Panc1 (cell line): ENCODE measurements around the gene CKAP2L. TPM values are rescaled to one million over a fixed set of nuclear protein-coding genes. Genes with fewer than 3 reads are reported as not detected.

ENCODE experiments used
- ATAC-seq: fragments of 200-7000 bp; cut with Tn5 transposase; 2 replicates; pipeline ENCODE4 v1.9.1; 2020; ENCODE audit warnings: mild to moderate bottlenecking, moderate library complexity
- BruUV-seq: library from RNA; stranded (reverse); fragments of 400-500 nt; replicated peaks from 2 replicates; lab custom pipeline; 2021; lab: Mats Ljungman, UMichigan
- CTCF ChIA-PET: fragments of 300-600 bp; sonication (Branson Sonifier 250); formaldehyde crosslinking; loops from one replicate; lab custom pipeline; 2022; ENCODE audit warnings: antibody characterized with exemption; lab: Charles Lee
- POLR2A ChIA-PET: fragments of 300-600 bp; sonication (Branson Sonifier 250); formaldehyde crosslinking; loops from one replicate; lab custom pipeline; 2022; ENCODE audit warnings: antibody characterized with exemption; lab: Charles Lee
- DNase-seq: peaks from one replicate; pipeline ENCODE4 v3.0.0-alpha.2; 2010; ENCODE audit warnings: low read depth, low spot score
- H3K27ac ChIP-seq: 2 replicates; pipeline ENCODE4 v1.5.1; 2011; ENCODE audit warnings: mild to moderate bottlenecking, low read length, inconsistent platforms
- H3K27me3 ChIP-seq: fragments of 200-500 bp; sonication (Bioruptor generic); 2 replicates; pipeline ENCODE4 v1.6.0; 2014; ENCODE audit warnings: low read length, inconsistent platforms; ENCODE audit not compliant: control insufficient read depth, insufficient read depth
- H3K36me3 ChIP-seq: fragments of 200-500 bp; sonication (Bioruptor generic); 2 replicates; pipeline ENCODE4 v1.5.1; 2014; ENCODE audit warnings: inconsistent platforms, mild to moderate bottlenecking, low read length, moderate library complexity; ENCODE audit not compliant: control insufficient read depth, insufficient read depth
- H3K4me1 ChIP-seq: 2 replicates; pipeline ENCODE4 v1.5.1; 2011; ENCODE audit warnings: inconsistent platforms, mild to moderate bottlenecking, low read length, moderate library complexity; ENCODE audit not compliant: control insufficient read depth, insufficient read depth
- H3K4me3 ChIP-seq, 2 experiments: 2 replicates each; pipeline ENCODE4 v1.5.1; 2011 to 2012; ENCODE audit warnings: low read depth in 2 of 2, low read length in 2 of 2, mild to moderate bottlenecking in 2 of 2, inconsistent platforms in 1 of 2, moderate library complexity in 1 of 2
- H3K9me3 ChIP-seq: fragments of 200-500 bp; sonication (Bioruptor generic); 2 replicates; pipeline ENCODE4 v1.5.1; 2014; ENCODE audit warnings: low read depth, mild to moderate bottlenecking, inconsistent platforms, low read length, moderate library complexity; ENCODE audit not compliant: control insufficient read depth, insufficient read depth
- CTCF ChIP-seq: fragments of 450-650 bp; IDR thresholded peaks from 2 replicates; pipeline ENCODE4 v1.5.1; 2017; ENCODE audit warnings: mild to moderate bottlenecking
- POLR2AphosphoS5 ChIP-seq: IDR thresholded peaks from 2 replicates; pipeline ENCODE4 v1.6.1; 2012; ENCODE audit warnings: mild to moderate bottlenecking, low read depth, low read length, moderate library complexity
- REST ChIP-seq, 2 experiments: IDR thresholded peaks; 2 replicates each; pipeline ENCODE4 v1.6.1; 2011 to 2012; ENCODE audit warnings: low read depth in 2 of 2, control low read depth in 1 of 2, low read length in 1 of 2, mild to moderate bottlenecking in 1 of 2, moderate library complexity in 1 of 2; ENCODE audit not compliant: insufficient read depth in 1 of 2
- SIN3A ChIP-seq: IDR thresholded peaks from 2 replicates; pipeline ENCODE4 v1.6.1; 2012; ENCODE audit warnings: low read depth, mild to moderate bottlenecking, low read length, moderate library complexity, borderline replicate concordance; ENCODE audit not compliant: insufficient read depth
- TCF7L2 ChIP-seq: IDR thresholded peaks from 2 replicates; pipeline ENCODE4 v1.6.1; 2011; ENCODE audit warnings: mild to moderate bottlenecking, low read depth, low read length, inconsistent platforms
- in situ Hi-C: cut with HindIII; loops from 2 replicates; pipeline ENCODE4 v1.10.0; 2016; ENCODE audit warnings: low sequenced_read_pairs, low pct_unique_long_range_greater_than_20kb
- intact Hi-C: fragments of 100-400 bp; cut with micrococcal nuclease; formaldehyde crosslinking; loops from one replicate; pipeline ENCODE4 v1.10.0; 2022; ENCODE audit not compliant: unreplicated experiment
- total RNA-seq: library from RNA; stranded (reverse); gene quantifications from one replicate; pipeline ENCODE4 v1.2.1, GENCODE V29; 2021; ENCODE audit not compliant: unreplicated experiment

CKAP2L gene
- total RNA-seq, 1 experiment from 2014 or later, result 27.0 TPM

GRCh38 chr2:112762276-112762675 is 2.1 kb downstream of the CKAP2L start:
- DNase-seq (no peak), ATAC-seq (no peak)
- Histone ChIP-seq H3K4me3 (no peak overlapping the region), H3K27ac (peak overlapping the region; percentile 34), H3K4me1 (peaks cover 11% of the 10 kb centered on the region), H3K9me3 (no peaks in the 10 kb centered on the region), H3K36me3 (peaks cover 35% of the 10 kb centered on the region), H3K27me3 (no peaks in the 10 kb centered on the region)
- no TSS peak for BruUV-seq
- intact Hi-C loops, result no loop called here
- CTCF ChIA-PET, result interaction anchor here (0.8 kb wide), 1 partner anchor 14 kb away, joined by 4 read pairs; no protein-coding TSS in a partner anchor
- in situ Hi-C loops, result no loop called here
- TF ChIP-seq SIN3A (no peak), CTCF (no peak), REST (IDR thresholded peaks at IDR 0.05; ENCODE audit: insufficient read depth in 1 of 2, low read depth in 2 of 2, low read length in 1 of 2) (no peak), TCF7L2 (no peak), POLR2AphosphoS5 (no peak)
- POLR2A ChIA-PET, result interaction anchor here (0.6 kb wide), 2 partner anchors 14 to 39 kb away, joined by 3 to 8 read pairs; no protein-coding TSS in a partner anchor

GRCh38 chr2:112760149-112760548 is 4.3 kb downstream of the CKAP2L start:
- H3K4me1 ChIP-seq, result peaks cover 9% of the 10 kb centered on the region
- intact Hi-C loops, result no loop called here
- H3K27ac ChIP-seq, result no peak overlapping the region
- ChIA-PET CTCF (no interaction called here), POLR2A (no interaction called here)
- H3K27me3 ChIP-seq, result no peaks in the 10 kb centered on the region
- no peak overlapping the region for H3K4me3 ChIP-seq
- in situ Hi-C loops, result no loop called here
- DNase-seq (no peak), ATAC-seq (no peak)
- TF ChIP-seq SIN3A (no peak), REST (IDR thresholded peaks at IDR 0.05; ENCODE audit: insufficient read depth in 1 of 2, low read depth in 2 of 2, low read length in 1 of 2) (no peak), POLR2AphosphoS5 (no peak), TCF7L2 (no peak), CTCF (no peak)
- BruUV-seq, result no TSS peak
- no peaks in the 10 kb centered on the region for H3K9me3 ChIP-seq
- H3K36me3 ChIP-seq, result peaks cover 49% of the 10 kb centered on the region
